C4-2B (cell line): Measurements from ENCODE around the gene SEMA3C.

ENCODE experiments used
- H3K27ac ChIP-seq: fragments of 450-650 bp; 2 replicates; pipeline ENCODE4 v1.5.1; 2017
- ZFX ChIP-seq: fragments of 450-650 bp; IDR thresholded peaks from 2 replicates; pipeline ENCODE4 v1.6.1; 2017
- TF ChIP-seq, protein P1 (sequence below): fragments of 450-650 bp; conservative IDR thresholded peaks from 2 replicates; pipeline ENCODE4 v1.5.1; 2017; ENCODE audit warnings: mild to moderate bottlenecking

The SEMA3C gene

DNA sequence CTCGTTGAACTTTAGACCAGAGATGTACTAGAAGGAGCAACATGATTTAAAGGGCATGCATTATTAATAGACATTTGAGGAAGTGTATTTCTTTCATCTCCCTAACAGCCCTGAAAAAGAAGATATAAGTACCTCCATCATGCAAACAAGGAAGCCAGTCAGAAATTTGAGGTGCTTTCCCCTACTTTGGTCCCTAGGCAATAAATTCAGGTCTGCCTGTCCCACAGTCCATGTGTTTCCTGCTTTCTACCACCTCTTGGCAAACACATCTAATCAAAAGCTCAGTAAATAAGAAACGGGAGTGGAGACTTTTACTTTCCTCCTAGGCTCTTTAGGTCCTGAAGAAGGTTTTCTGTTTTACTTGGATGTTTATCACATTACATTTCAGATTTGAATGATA lies 5.2 kb upstream of the SEMA3C start:
- no peak overlapping the region for H3K27ac ChIP-seq

DNA sequence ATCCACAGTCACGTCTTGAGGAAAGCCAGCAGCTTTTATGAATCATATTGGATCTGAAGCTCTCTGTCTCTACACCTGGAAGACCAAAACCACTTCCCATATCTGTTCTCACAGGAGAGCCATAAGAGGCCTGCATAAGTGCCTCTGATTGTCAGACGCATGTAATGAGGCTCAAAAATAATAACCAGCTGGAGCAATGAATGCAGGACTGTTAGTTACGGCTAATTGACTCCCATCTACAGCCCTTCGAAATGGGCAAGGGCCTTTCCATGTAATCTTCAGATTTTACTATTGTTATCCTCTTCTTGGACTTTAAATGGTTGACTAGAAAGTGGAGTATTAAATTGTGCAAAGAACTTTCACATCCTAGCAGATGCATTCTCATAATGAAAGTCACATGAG lies 4.4 kb upstream of the SEMA3C start:
- TF ChIP-seq, protein P1, sequence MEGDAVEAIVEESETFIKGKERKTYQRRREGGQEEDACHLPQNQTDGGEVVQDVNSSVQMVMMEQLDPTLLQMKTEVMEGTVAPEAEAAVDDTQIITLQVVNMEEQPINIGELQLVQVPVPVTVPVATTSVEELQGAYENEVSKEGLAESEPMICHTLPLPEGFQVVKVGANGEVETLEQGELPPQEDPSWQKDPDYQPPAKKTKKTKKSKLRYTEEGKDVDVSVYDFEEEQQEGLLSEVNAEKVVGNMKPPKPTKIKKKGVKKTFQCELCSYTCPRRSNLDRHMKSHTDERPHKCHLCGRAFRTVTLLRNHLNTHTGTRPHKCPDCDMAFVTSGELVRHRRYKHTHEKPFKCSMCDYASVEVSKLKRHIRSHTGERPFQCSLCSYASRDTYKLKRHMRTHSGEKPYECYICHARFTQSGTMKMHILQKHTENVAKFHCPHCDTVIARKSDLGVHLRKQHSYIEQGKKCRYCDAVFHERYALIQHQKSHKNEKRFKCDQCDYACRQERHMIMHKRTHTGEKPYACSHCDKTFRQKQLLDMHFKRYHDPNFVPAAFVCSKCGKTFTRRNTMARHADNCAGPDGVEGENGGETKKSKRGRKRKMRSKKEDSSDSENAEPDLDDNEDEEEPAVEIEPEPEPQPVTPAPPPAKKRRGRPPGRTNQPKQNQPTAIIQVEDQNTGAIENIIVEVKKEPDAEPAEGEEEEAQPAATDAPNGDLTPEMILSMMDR = no peak
- no peak for TF ChIP-seq ZFX
- peak overlapping the region; percentile 21; the same call in 1 of the 2 replicates for H3K27ac ChIP-seq

More for the DNA sequence above, 5.2 kb upstream of the SEMA3C start:
- TF ChIP-seq, protein P1 = no peak

DNA sequence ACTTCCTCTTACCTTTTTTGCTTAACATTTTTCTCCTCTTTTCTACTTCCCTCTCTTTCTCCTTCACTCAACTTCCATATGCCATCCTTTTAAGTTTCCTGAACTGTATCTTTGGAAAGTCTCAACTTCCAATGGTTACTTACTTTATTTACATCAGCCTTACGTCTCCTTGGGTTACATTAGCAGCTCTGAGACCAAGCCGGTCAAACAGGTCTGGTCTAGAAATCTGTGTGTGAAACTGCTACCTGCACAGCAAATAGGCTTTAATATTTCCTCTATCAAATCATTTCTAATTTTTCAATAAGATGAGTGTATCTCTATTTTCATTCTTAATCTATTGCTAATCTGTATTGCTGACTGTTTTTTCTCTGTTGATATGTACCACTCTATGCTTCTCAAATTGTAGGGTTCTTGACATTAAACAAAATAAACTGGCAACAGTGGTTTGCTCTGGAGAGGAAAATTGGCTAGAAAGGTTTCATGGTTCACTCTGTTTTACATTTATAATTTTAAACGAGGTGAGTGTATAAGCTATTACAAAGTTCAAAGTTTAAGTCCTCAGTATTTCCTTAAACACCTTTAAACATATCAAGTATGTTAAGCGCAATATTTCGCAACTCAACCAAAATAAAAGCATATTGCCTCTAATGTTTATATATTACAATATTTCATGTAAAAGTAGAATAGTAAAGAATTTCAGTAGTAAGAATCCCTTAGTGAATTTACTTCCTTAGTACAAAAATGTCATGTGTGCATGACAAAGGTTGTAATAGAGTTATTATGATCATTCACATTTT lies 3.6 kb upstream of the SEMA3C start:
- no peak overlapping the region for H3K27ac ChIP-seq
- no peak for TF ChIP-seq ZFX
- TF ChIP-seq, protein P1 = no peak

DNA sequence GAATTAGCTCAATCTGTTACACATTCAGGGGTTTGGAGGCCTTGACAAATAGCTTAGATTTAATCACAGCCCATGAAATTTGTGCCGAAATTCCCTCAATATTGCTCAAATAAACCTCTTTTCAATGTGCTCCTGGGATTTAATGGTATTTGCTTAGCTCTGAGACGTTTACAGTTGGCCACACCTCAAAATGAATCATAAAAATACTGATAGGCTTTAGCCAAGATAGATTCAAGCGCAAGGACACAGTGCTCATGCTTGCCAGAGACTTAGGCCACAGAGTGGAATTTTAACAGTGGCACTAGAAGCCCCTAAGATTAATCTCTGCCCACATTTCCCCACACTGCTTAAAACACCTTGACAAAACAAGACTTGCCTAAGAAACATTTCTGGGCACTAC lies 2.3 kb upstream of the SEMA3C start:
- H3K27ac ChIP-seq = no peak overlapping the region
- TF ChIP-seq, protein P1 = no peak
- TF ChIP-seq ZFX = no peak

- TF ChIP-seq, protein P1 = no peak
- no peak for TF ChIP-seq ZFX
- H3K27ac ChIP-seq = peak overlapping the region; percentile 58
Measured at GRCh38 chr7:80918399-80918798, 452 bp downstream of the SEMA3C start.

DNA sequence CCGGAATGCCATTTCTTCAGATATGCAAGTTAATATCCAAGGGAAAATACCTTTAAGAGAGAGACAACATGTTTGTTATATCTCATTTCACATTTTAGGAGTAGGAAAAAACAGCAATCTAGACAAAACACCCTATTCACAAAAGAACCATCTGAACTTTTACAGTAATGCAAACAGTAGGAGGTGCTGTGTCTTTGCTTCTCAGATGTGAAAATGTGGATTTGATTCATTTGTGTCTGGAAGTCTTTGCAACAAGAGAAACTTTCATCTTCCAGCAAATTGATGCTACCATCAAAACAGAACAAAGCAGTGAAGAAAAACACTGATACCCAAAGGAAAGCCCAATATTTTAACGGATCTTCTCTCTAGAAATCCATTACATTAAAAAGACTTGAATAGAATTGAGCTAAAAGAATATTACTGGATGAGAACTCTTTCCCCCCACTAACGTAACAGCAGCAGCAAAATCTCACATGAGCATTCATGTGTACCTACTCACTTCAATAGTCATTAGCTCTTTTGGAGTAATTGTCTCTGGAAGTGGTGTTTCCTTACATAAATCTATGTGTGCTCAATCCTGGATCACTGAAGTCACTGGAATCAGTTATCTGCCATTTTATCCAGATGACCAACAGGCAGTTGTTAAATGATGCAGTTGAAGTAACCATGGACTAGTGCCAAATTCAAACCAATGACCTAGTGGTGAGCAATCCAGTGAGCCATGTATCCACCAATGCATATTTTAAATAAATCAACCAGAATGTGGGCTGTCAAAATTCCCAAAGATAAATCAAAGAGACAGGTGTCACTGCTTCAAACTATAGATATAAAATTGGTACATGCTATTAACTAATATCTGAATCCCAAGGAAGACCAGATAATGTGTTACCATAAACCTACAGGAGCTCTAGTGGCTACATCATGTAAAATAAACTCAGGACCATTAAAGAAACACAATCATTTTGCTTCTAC lies 1.8 kb downstream of the SEMA3C start:
- no peak overlapping the region for H3K27ac ChIP-seq
- TF ChIP-seq ZFX = no peak
- TF ChIP-seq, protein P1 = peak; percentile 65

GRCh38 chr7:80910228-80910627 lies 8.6 kb downstream of the SEMA3C start:
- TF ChIP-seq, protein P1 = no peak
- no peak for TF ChIP-seq ZFX
- no peak overlapping the region for H3K27ac ChIP-seq
